Mucosa of gallbladder (tissue), 1 donor: ENCODE data around the gene ABCA7. TPM values are rescaled to one million over a fixed set of nuclear protein-coding genes. Genes with fewer than 3 reads are reported as not detected.

Source experiments
- DNase-seq: peaks from one replicate; pipeline ENCODE4 v3.0.0-alpha.2; 2020; ENCODE audit warnings: low spot score
- total RNA-seq: library from RNA; stranded (reverse); gene quantifications from one replicate; pipeline ENCODE4 v1.2.1, GENCODE V29; 2021
- donor health status: DM: no; HTN: no; CAD: no.

ABCA7 gene
- total RNA-seq, 1 donor from 2014 or later: 49.0 TPM

GRCh38 chr19:1004204-1004802, 35.6 kb upstream of the ABCA7 start:
- DNase-seq: no peak

DNA sequence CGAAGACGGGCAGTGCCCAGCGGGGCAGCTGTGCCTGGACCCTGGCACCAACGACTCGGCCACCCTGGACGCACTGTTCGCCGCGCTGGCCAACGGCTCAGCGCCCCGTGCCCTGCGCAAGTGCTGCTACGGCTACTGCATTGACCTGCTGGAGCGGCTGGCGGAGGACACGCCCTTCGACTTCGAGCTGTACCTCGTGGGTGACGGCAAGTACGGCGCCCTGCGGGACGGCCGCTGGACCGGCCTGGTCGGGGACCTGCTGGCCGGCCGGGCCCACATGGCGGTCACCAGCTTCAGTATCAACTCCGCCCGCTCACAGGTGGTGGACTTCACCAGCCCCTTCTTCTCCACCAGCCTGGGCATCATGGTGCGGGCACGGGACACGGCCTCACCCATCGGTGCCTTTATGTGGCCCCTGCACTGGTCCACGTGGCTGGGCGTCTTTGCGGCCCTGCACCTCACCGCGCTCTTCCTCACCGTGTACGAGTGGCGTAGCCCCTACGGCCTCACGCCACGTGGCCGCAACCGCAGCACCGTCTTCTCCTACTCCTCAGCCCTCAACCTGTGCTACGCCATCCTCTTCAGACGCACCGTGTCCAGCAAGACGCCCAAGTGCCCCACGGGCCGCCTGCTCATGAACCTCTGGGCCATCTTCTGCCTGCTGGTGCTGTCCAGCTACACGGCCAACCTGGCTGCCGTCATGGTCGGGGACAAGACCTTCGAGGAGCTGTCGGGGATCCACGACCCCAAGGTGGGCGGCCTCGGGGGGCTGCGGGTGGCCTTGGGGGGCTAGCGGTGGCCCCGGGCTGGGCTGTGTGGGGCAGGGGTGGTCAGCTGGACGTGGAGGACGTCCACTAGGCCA, 34.9 kb upstream of the ABCA7 start:
- no peak for DNase-seq

DNA sequence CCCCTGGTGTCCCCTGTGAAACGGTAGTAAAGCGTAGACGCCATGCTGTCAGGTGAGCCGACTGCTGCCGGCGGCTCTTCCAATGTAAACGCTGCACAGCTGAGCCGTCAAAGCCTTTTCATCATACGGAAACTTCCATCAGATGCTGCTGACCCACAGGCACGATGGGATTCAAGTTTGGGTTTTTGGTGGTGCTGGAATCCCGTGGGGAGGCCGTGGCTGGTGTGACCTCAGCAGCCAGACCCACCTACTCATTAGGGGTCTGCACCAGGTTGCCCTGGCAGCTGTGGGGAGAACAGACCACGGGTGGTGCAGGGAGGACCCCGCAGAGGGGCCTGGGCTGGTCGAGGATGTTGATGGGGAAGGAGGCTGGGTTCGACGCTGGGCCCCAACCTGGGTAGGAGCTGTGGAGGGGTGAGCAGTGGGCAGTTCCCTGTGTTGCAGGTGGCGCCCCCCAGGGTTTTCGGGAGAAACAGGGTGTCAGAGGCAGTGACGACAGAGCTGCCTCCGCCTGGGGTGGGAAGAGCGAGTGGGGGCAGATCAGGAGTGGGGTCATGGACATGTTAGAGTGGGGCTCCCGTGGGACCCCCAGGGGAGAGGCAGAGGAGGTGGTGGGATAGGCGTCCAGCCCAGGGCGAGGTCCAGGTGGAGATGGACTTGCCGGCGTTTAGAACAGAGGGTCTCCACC, 33.1 kb upstream of the ABCA7 start:
- no peak for DNase-seq

DNA sequence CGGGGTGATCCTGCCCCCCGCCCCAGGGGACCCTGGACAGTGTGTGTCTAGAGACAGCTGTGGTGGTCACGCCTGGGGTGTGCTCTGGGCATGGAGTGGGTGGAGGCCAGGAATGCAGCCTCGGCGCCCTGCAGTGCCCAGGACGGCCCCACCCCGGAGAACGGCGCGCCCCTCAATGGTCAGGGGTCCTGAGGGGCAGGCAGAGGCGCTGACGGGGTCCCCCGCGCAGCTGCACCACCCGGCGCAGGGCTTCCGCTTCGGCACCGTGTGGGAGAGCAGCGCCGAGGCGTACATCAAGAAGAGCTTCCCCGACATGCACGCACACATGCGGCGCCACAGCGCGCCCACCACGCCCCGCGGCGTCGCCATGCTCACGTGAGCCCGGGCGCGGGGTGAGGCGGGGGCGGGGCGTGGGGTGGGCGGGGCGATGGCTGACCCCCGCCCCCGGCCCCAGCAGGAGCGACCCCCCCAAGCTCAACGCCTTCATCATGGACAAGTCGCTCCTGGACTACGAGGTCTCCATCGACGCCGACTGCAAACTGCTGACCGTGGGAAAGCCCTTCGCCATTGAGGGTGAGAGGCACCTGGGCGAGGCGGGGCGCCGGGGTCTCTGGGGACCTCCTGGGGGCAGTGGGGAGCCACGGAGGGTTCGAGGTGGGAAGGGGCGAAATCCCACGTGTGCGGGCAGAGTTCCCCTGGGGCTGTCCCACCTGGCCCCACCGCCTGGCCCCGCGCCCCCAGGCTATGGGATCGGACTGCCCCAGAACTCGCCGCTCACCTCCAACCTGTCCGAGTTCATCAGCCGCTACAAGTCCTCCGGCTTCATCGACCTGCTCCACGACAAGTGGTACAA, 32.3 kb upstream of the ABCA7 start:
- no peak for DNase-seq

DNA sequence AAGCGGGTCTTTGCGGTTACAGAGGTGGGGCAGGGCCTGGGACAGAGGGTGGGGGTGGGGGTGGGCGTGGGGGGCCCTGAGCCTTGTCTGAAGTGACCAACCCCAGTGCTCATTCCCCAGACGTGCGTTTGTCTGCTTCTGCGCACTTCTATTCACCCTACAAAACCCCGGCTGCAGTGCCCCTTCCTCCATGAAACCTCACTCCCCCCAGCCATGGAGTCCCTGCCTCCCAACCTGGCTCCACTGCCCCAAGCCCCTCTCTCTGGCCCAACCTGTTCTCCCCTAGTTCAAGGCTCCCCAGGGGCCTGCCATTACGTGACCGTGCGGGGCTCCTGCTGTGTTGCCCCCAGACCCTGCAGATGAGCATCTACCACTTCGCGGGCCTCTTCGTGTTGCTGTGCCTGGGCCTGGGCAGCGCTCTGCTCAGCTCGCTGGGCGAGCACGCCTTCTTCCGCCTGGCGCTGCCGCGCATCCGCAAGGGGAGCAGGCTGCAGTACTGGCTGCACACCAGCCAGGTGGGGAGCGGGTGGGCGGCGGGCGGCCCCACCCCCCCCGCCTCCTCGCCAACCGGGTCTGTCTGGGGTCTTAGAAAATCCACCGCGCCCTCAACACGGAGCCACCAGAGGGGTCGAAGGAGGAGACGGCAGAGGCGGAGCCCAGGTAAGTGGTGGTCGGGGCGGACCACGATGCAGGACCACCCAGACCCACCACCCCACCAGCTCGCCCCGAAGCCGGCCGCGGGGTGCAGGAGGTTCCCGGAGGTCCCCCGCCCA, 31.5 kb upstream of the ABCA7 start:
- no peak for DNase-seq

DNA sequence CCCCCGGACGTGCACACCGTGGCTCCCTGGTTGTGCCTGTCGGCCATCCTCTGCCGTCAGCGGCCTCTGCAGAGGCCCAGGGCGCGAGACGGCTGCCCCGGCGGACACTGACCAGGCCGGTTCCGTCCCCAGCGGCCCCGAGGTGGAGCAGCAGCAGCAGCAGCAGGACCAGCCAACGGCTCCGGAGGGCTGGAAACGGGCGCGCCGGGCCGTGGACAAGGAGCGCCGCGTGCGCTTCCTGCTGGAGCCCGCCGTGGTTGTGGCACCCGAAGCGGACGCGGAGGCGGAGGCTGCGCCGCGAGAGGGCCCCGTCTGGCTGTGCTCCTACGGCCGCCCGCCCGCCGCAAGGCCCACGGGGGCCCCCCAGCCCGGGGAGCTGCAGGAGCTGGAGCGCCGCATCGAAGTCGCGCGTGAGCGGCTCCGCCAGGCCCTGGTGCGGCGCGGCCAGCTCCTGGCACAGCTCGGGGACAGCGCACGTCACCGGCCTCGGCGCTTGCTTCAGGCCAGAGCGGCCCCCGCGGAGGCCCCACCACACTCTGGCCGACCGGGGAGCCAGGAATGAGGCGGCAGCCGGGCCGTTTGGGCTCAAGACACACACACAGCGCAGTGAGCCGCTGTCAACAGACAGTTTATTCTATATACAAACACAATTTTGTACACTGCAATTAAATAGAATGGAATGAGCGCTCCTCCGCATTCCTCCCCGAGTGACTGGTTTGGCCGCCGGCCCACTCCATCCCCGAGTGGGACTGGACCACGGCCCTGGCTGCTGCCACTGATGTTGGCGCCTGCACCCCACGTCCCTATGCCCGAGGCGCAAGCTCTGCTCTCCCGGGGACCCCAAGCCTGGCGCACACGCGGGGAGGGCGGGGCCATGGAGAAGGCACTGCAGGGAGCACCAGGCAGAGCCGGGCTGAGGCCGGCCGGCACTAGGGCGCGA, 30.6 kb upstream of the ABCA7 start:
- no peak for DNase-seq

GRCh38 chr19:1009981-1010538, 29.8 kb upstream of the ABCA7 start:
- DNase-seq: no peak

DNA sequence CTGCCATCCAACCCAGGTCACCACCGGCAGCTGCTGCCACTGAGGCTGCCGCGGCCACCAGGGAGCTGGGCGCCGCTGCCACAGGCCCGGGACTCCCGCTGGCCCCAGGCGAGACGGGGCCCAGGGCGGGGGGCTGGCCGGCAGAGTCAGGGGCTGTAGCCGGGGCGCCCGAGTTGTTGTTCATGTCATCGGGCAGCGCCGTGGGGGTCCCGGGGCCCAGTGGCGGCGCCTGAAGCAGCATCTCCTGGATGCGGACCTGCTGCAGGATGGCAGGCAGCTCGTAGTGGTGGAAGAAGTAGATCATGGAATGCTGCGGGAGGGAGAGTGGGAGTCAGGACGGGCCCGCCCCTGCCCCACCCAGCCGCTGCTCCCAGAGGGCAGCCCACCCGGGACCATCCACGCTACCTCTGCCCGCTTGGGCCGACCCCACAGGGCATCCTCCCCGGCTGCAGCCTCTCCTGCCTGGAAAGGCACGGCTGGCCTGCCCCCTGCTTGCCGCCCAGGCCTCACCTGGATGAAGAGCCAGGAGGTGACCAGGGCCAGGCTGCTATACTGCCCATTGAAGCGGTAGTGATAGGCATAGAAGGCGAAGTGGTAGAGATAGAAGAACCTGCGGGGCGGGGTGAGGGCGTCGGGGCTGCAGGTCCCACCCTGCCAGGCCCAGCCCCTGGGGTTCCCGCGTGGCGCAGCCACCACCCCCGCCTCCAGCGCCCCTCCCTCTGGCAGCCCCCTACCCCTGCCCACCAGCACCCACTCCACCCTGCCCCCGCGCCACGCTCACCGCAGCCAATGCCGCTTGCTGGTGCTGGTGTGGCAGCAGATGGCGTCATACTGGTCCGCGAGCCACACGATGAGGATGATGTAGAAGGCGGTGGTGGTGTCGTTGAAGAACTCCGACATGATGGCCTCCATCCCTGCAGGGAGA, 29.1 kb upstream of the ABCA7 start:
- no peak for DNase-seq

DNA sequence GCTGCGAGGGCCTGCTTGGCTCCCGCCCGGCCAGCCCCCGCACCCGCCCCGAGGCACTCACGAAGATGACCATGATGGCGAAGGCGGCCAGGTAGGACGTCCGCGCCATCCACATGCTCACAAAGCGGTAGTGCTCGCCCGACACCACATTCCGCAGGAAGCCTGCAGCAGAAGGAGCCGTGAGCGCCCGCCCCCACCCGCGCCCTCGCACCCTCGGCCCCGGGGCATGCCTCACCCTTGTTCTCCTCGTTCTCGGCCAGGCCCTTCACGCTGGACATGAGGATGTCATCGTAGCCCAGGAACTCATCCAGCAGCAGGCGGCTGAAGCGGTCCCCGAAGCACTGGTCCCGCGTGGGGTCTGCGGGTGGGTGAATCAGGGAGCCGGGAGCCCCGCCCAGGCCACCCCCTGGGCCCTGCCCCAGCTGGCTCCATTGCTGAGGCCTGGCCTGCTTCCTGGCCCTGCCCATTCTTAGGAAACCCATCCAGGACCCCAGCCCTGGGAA, 28.0 kb upstream of the ABCA7 start:
- no peak for DNase-seq

DNA sequence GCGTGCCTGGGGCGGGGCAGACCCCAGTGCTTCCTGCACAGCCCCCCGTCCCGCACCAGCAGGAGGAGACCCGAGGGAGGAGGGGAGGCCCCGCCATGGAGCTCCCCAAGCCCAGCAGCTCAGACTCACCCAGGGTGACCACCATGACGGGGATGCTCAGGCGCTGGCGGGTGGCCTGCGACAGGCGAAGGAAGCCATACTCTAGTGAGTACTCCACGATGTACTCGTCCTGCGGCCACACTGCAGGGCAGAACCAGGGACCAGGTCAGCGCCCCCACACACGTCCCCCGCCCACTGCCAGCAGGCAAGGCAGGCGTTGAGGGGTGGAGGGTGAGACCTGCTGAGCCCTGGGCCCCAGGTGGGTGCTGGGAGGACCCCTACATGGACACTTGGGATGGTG, 27.6 kb upstream of the ABCA7 start:
- no peak for DNase-seq

- DNase-seq: no peak
Measured at GRCh38 chr19:1013218-1013617, 26.7 kb upstream of the ABCA7 start.

- no peak for DNase-seq
Measured at GRCh38 chr19:1014161-1015060, 25.5 kb upstream of the ABCA7 start.

- no peak for DNase-seq
Measured at GRCh38 chr19:1015061-1015781, 24.7 kb upstream of the ABCA7 start.

DNA sequence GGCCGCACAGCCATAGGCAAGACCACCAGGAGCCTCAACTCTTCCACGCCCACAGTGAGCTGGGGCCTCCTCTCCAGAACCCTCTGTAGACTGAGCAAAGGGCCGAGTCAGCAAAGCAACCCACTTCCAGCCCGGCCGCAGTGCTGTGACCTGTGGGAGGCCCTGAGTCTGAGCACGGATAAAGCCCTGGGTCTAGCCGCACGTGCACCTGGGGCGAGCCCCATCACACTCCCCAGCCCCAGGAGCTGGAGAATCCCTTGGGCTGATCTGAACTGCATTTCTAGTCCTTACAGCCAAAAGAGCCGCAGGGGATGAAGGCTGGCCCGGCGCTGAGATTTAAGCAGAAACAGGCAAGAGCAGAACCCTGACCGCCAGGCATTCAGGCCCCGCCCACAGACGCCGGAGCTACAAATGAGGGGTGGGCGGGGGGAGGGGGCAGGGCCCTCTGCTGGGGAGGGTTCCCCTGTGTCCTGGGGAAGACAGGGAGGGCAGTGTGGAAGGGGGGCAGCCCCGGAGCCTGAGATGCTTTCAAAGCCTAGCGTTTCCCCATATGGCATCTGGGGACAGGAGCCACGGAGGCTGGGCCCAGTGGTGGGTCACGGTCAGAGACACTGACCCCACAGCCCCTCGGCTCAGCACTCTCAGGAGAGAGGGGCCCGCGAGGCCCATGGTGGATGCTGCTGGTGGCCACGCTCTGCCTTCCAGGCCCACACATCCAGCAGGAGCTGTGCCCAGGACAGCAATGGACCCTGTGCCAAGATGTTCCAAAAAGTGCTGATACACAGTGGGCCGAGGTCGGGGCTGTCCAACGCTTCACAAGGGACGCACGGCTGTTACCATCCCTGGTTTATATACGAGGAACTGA, 23.9 kb upstream of the ABCA7 start:
- DNase-seq: no peak

DNA sequence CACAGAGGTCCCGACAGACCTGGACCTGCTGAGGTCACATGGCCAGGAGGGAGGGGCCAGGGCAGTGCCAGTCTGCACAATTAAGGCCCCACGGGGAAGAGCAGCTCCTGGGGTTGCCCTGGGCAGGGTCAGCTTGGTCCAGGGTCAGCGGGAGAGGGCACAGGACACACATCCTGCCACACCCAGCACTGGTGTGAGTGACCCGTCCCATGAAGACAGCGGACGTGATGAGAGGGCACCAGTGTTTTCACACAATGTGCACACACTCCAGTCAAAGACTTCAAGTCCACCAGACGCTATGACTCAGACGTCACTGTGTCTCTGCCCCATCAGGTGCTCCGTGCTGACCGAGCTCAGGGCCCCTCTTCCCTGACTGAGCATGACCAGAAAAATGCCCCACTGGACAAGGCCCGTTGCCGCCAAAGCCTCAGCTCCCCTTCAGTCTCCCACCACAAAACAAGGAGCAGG, 23.2 kb upstream of the ABCA7 start:
- no peak for DNase-seq
